ENCODE results near the gene KMT2B. TPM values are rescaled to one million over a fixed set of nuclear protein-coding genes. Genes with fewer than 3 reads are reported as not detected.

Gene KMT2B
- total and polyA plus RNA-seq, 2 experiments from 2014 or later, result 15.8 to 49.8 TPM

GRCh38 chr19:35780717-35781116 is 62.9 kb downstream of the KMT2B start (continued):
- no peak for TF ChIP-seq REST (IDR thresholded peaks at IDR 0.05; ENCODE audit: unreplicated experiment)
- no peak for TF ChIP-seq ZNF114 (CRISPR knock-in tag; IDR thresholded peaks at IDR 0.05)
- TF ChIP-seq ZNF331 (CRISPR knock-in tag; IDR thresholded peaks at IDR 0.05; ENCODE audit: low read depth), result no peak
- TF ChIP-seq POLR2AphosphoS5 (IDR thresholded peaks at IDR 0.05; ENCODE audit: low read depth), result no peak
- no peak for TF ChIP-seq CREB1 (CRISPR knock-in tag; IDR thresholded peaks at IDR 0.05; ENCODE audit: low read depth)

- no peak overlapping the region for H3K27ac Mint-ChIP-seq
- H3F3A ChIP-seq (replicated peaks; ENCODE audit: low read depth), result 0 out of 2 replicates have a peak, but pooled peaks cover 3% of the 10 kb centered on the region
- H3K27me3 ChIP-seq (ENCODE audit: insufficient read depth), result peaks cover 6% of the 10 kb centered on the region
- peaks cover 45% of the 10 kb centered on the region for H3K4me1 Mint-ChIP-seq
- H3K4me3 Mint-ChIP-seq, result no peak overlapping the region; the same call in 2 of the 3 replicates
- H4K20me1 ChIP-seq (replicated peaks; ENCODE audit: insufficient read depth), result no peaks in the 10 kb centered on the region
- H3K79me2 ChIP-seq (replicated peaks; ENCODE audit: insufficient read depth), result no peaks in the 10 kb centered on the region
- no peaks in the 10 kb centered on the region for H3K36me3 ChIP-seq (ENCODE audit: insufficient read depth)
- no peak overlapping the region for H3K4me2 ChIP-seq
- ATAC-seq (peak; percentile 5), DNase-seq (ENCODE audit: low spot score) (peak; percentile 51)
- TF ChIP-seq ZNF114 (CRISPR knock-in tag; IDR thresholded peaks at IDR 0.05) (no peak), ZNF462 (CRISPR knock-in tag; IDR thresholded peaks at IDR 0.05) (no peak), EZH2phosphoT487 (IDR thresholded peaks at IDR 0.05; ENCODE audit: unreplicated experiment) (no peak)
- H3K9me3 Mint-ChIP-seq, result no peaks in the 10 kb centered on the region
- no peak overlapping the region for H3K4me3 ChIP-seq
- H3K27me3 Mint-ChIP-seq (ENCODE audit: insufficient read depth, low read depth, poor library complexity), result peaks cover 31% of the 10 kb centered on the region
- peaks cover 25% of the 10 kb centered on the region for H3K4me1 ChIP-seq (ENCODE audit: insufficient read depth)
- H3K9me2 ChIP-seq (ENCODE audit: insufficient read depth), result no peaks in the 10 kb centered on the region
- H2AFZ ChIP-seq, result no peak overlapping the region
- H3K36me3 Mint-ChIP-seq (ENCODE audit: low read depth), result peaks cover 6% of the 10 kb centered on the region; the same call in 1 of the 3 replicates
- H3K27ac ChIP-seq (ENCODE audit: low read depth), result no peak overlapping the region
Observed at GRCh38 chr19:35781650-35782049, 63.8 kb downstream of the KMT2B start.
